B cell (primary cell): Measurements from ENCODE around the gene LAPTM4A.

Source experiments
- CTCF ChIP-seq: fragments of 200-600 bp; IDR thresholded peaks from one replicate; pipeline ENCODE4 v1.8.0; 2022; ENCODE audit warnings: antibody characterized with exemption, mild to moderate bottlenecking
- EZH2 ChIP-seq: IDR thresholded peaks from 2 replicates; pipeline ENCODE4 v1.6.1; 2012; ENCODE audit warnings: borderline replicate concordance, low read depth, mild to moderate bottlenecking, moderate library complexity, low read length; ENCODE audit not compliant: insufficient read depth, poor library complexity, severe bottlenecking

GRCh38 chr2:20044778-20045177 is 6.7 kb downstream of the LAPTM4A start:
- TF ChIP-seq CTCF (no peak), EZH2 (no peak)
